Anterior cingulate cortex (tissue), 58 donors: Measurements from ENCODE around the gene BAHCC1.

Experiments used
- DNase-seq, 58 donors: peaks; one replicate each; lab custom pipeline; 2025; lab: John Stamatoyannopoulos, UW

The BAHCC1 gene

GRCh38 chr17:81494626-81495377 lies 99.5 kb downstream of the BAHCC1 start:
- peak in 30 of 58 donors; percentile 15 to 83 (median 48) for DNase-seq

GRCh38 chr17:81498953-81499600 lies 103.8 kb downstream of the BAHCC1 start:
- DNase-seq: no peak

GRCh38 chr17:81499601-81499970 lies 104.3 kb downstream of the BAHCC1 start:
- no peak for DNase-seq

- DNase-seq: no peak
These were observed 104.8 kb downstream of the BAHCC1 start for GRCh38 chr17:81500047-81500446.

GRCh38 chr17:81502471-81503017 lies 107.3 kb downstream of the BAHCC1 start:
- no peak for DNase-seq

- DNase-seq: no peak
These were observed 108.4 kb downstream of the BAHCC1 start for GRCh38 chr17:81503619-81504018.

GRCh38 chr17:81508639-81509206 lies 113.5 kb downstream of the BAHCC1 start:
- DNase-seq: no peak

GRCh38 chr17:81509207-81509971 lies 114.1 kb downstream of the BAHCC1 start:
- no peak for DNase-seq

GRCh38 chr17:81509972-81510784 lies 114.9 kb downstream of the BAHCC1 start:
- no peak for DNase-seq

- DNase-seq: peak in 2 of 58 donors; percentile 13 to 16
These were observed 115.7 kb downstream of the BAHCC1 start for GRCh38 chr17:81510785-81511553.

- no peak for DNase-seq
These were observed 116.2 kb downstream of the BAHCC1 start for GRCh38 chr17:81511554-81511803.

- peak in 1 of 58 donors; percentile 74 for DNase-seq
These were observed 116.7 kb downstream of the BAHCC1 start for GRCh38 chr17:81511804-81512561.

GRCh38 chr17:81512562-81513371 lies 117.5 kb downstream of the BAHCC1 start, which contains the start of gene ACTG1:
TSS of gene ACTG1 (minus strand) at chr17:81512799. CDS start at chr17:81512354, 445 bp downstream.
- DNase-seq: peak; percentile 38 to 94 (median 89)

GRCh38 chr17:81513372-81513752 lies 118.1 kb downstream of the BAHCC1 start:
- peak in 35 of 58 donors; percentile 41 to 72 (median 58) for DNase-seq

- peak in 35 of 58 donors; percentile 35 to 72 (median 57) for DNase-seq
These were observed 118.7 kb downstream of the BAHCC1 start for GRCh38 chr17:81513753-81514488.

GRCh38 chr17:81514489-81514738 lies 119.2 kb downstream of the BAHCC1 start:
- DNase-seq: no peak
